Suprapubic skin (tissue), 4 donors: Measurements from ENCODE around the gene ASH1L.
"Not testable (repeated sequence)": the region's sequence is repeated elsewhere in the genome, so short reads cannot be mapped to it uniquely, and the experiment has no call there.

ENCODE experiments used
- CTCF ChIP-seq, 2 donors: fragments of 200-600 bp in 1 of 2; fragments of 450-650 bp in 1 of 2; sonication (generic) in 1 of 2; IDR thresholded peaks; one replicate each; pipeline ENCODE4 v1.5.1; 2016 to 2019; ENCODE audit warnings: antibody characterized with exemption in 2 of 2, mild to moderate bottlenecking in 1 of 2, moderate library complexity in 1 of 2
- EP300 ChIP-seq: sonication (generic); formaldehyde crosslinking; IDR thresholded peaks from one replicate; pipeline ENCODE4 v1.6.1; 2017; ENCODE audit warnings: antibody characterized with exemption
- POLR2A ChIP-seq, 2 donors: fragments of 450-650 bp; IDR thresholded peaks; one replicate each; pipeline ENCODE4 v1.6.1; 2017; ENCODE audit warnings: antibody characterized with exemption in 2 of 2, mild to moderate bottlenecking in 2 of 2, moderate library complexity in 2 of 2
- POLR2AphosphoS5 ChIP-seq, 3 donors: sonication (generic); formaldehyde crosslinking; IDR thresholded peaks; one replicate each; pipeline ENCODE4 v1.6.1; 2017; ENCODE audit warnings: antibody characterized with exemption in 3 of 3

- TF ChIP-seq CTCF (IDR thresholded peaks at IDR 0.05); POLR2A (IDR thresholded peaks at IDR 0.05); EP300; POLR2AphosphoS5 (IDR thresholded peaks at IDR 0.05): not testable (repeated sequence)
Observed at GRCh38 chr1:155488419-155488818, 74.2 kb downstream of the ASH1L start.
